ENCODE data around the gene DEFB108B. TPM values are rescaled to one million over a fixed set of nuclear protein-coding genes. Genes with fewer than 3 reads are reported as not detected.

DEFB108B gene
- polyA plus RNA-seq, 1 donor from 2014 or later = not detected

Small RNA genes within 50 kb of the gene (small RNA-seq; reads per million reads assigned to genes)
- gene RNA5SP342 = 0 reads per million in 3 experiments

Other genes with a start within 250 kb of the DEFB108B start
- not detected in 2 replicates for gene DEFB131B, start 45.3 kb downstream of the DEFB108B start, polyA plus RNA-seq
- 4.4 and 6.3 TPM in 2 replicates for gene XNDC1N, start 95.4 kb downstream of the DEFB108B start, polyA plus RNA-seq
- 19.2 and 21.2 TPM in 2 replicates for gene RNF121, start 95.8 kb downstream of the DEFB108B start, polyA plus RNA-seq
- gene IL18BP, start 165.7 kb downstream of the DEFB108B start, polyA plus RNA-seq = 3.1 and 3.2 TPM in 2 replicates
- gene NUMA1, start 247.3 kb downstream of the DEFB108B start, polyA plus RNA-seq = 116 and 157 TPM in 2 replicates
- 20.8 and 21.3 TPM in 2 replicates for gene LRRC51, start 247.7 kb downstream of the DEFB108B start, polyA plus RNA-seq

Data from neural cell (in vitro differentiated cells).